ENCODE results near the gene PDCL3. TPM values are rescaled to one million over a fixed set of nuclear protein-coding genes. Genes with fewer than 3 reads are reported as not detected.

Gene PDCL3
- total and polyA plus RNA-seq, 12 donors, result 9.6 to 51.3 (median 17.9) TPM

DNA sequence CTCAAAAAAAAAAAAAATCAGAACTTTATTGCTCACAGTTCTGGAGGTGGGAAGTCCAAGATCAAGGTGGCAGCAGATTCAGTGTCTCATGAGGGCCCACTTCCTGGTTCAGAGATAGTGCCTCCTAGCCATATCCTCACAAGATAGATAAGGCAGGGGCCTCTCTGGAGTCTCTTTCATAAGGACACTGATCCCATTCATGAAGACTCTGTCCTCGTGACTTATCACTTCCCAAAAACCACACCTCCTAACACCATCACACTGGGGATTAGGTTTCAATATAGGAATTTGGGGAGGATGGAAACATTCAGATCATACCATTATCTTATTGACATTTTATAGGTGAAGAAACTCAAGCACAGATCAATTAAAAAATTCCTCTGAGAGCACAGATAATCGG, 61.1 kb downstream of the PDCL3 start:
- Histone ChIP-seq H3K4me1 (replicated peaks in 1 of 2) (no peaks in the 10 kb centered on the region), H3K27me3 (no peaks in the 10 kb centered on the region), H3K4me3 (no peak overlapping the region), H3K9me3 (replicated peaks in 1 of 3) (no peaks in the 10 kb centered on the region), H3K36me3 (replicated peaks in 1 of 2) (no peaks in the 10 kb centered on the region), H3K27ac (no peak overlapping the region)
- DNase-seq, result no peak
- no peak for TF ChIP-seq POLR2A (IDR thresholded peaks at IDR 0.05)
- no peak for TF ChIP-seq CTCF (IDR thresholded peaks at IDR 0.05)
- WGBS, 4 donors, result 81 to 91% (median 88%) methylated on average over 2 of the region's 2 CpGs
- intact Hi-C loops (cut with DNase I), result loop anchor here in 1 of 2 donors (10.0 kb wide), 1 partner anchor 91 kb away; no protein-coding TSS in a partner anchor

DNA sequence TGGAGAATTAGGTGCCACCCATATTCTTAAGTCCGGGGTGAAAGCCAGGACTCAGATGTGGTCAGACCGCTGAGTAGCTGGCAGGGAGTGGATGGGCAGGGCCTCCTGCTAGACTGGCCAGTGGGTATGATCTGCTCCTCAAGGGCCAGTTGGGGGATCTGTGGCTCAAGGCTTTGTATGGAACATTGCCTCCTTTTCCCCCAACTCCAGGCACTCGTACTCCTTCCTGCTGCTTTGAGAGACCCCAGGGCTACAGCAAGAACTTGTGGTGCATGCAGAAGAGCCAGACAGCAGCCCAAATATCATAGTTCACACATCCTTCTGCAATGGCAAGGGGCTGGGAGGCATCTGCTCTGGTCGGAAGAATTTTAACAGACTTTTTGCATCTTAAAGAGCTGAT, 61.7 kb downstream of the PDCL3 start:
- Histone ChIP-seq H3K9me3 (replicated peaks in 1 of 3) (no peaks in the 10 kb centered on the region), H3K4me1 (replicated peaks in 1 of 2) (no peaks in the 10 kb centered on the region), H3K36me3 (replicated peaks in 1 of 2) (no peaks in the 10 kb centered on the region), H3K27ac (no peak overlapping the region), H3K4me3 (no peak overlapping the region), H3K27me3 (no peaks in the 10 kb centered on the region)
- peak in 2 of 7 donors; percentile 4 to 7 for DNase-seq
- TF ChIP-seq POLR2A (IDR thresholded peaks at IDR 0.05), result no peak
- no peak for TF ChIP-seq CTCF (IDR thresholded peaks at IDR 0.05)
- WGBS, 4 donors, result 87 to 90% (median 88%) methylated on average over 4 of the region's 4 CpGs
- intact Hi-C loops (cut with DNase I), result loop anchor here in 1 of 2 donors (10.0 kb wide), 1 partner anchor 90 kb away; no protein-coding TSS in a partner anchor

DNA sequence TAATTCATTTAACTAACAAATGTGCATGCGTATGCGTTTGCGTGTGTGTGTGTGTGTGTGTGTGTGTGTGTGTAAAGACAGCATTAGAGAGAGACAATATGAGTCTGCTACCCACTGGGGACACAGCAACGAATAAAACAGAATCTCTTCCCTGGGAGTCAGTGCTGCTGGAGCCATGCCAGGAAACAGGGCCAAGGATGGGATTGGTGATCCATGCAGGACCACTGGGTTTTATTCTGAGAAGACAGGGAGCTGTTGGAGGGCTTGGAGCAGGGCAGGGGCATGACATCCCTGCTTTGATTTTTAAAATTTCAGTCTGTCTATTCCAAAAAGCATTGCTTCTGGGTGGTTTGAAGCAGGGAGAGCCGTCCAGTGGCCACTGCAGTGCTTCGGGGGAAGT, 62.9 kb downstream of the PDCL3 start:
- Histone ChIP-seq H3K27ac (no peak overlapping the region), H3K4me3 (no peak overlapping the region), H3K9me3 (replicated peaks in 1 of 3) (no peaks in the 10 kb centered on the region), H3K4me1 (replicated peaks in 1 of 2) (no peaks in the 10 kb centered on the region), H3K27me3 (no peaks in the 10 kb centered on the region), H3K36me3 (replicated peaks in 1 of 2) (no peaks in the 10 kb centered on the region)
- WGBS, 4 donors, result 59 to 77% (median 61%) methylated on average over 6 of the region's 6 CpGs
- TF ChIP-seq CTCF (IDR thresholded peaks at IDR 0.05) (no peak), POLR2A (IDR thresholded peaks at IDR 0.05) (no peak)
- intact Hi-C loops (cut with DNase I), result loop anchor here in 1 of 2 donors (10.0 kb wide), 1 partner anchor 89 kb away; no protein-coding TSS in a partner anchor
- DNase-seq, result peak in 1 of 7 donors; percentile 20

Small RNAs within 50 kb of the gene (small RNA-seq; reads per million reads assigned to genes)
- 0 reads per million in 2 donors for gene HMGN2P22

Other genes starting within 250 kb of the PDCL3 start
- 100 to 1,000 TPM in 1 of 9 donors, 10 to 100 TPM in 8; 20.6 to 110 (median 59.4) TPM for gene LONRF2, start 240.5 kb upstream of the PDCL3 start, total RNA-seq
- gene LONRF2, start 240.5 kb upstream of the PDCL3 start, polyA plus RNA-seq, result 10 to 100 TPM in 1 of 3 donors, 1 to 10 TPM in 2; 8.1 to 32.5 (median 8.4) TPM
- 10 to 100 TPM in 5 of 9 donors, 1 to 10 TPM in 4; 5.6 to 18.4 (median 11.9) TPM for gene CHST10, start 145.3 kb upstream of the PDCL3 start, total RNA-seq
- 10 to 100 TPM in 1 of 3 donors, 1 to 10 TPM in 2; 8.9 to 10.1 (median 9.9) TPM for gene CHST10, start 145.3 kb upstream of the PDCL3 start, polyA plus RNA-seq
- gene NMS, start 92.5 kb upstream of the PDCL3 start, total RNA-seq, result not detected
- gene NMS, start 92.5 kb upstream of the PDCL3 start, polyA plus RNA-seq, result not detected